H1 (cell line): ENCODE results near the gene F7. TPM values are rescaled to one million over a fixed set of nuclear protein-coding genes. Genes with fewer than 3 reads are reported as not detected.

ENCODE experiments used
- CTCF ChIA-PET: fragments of 300-600 bp; sonication (Branson Sonifier 250); formaldehyde crosslinking; loops from one replicate; lab custom pipeline; 2021; ENCODE audit not compliant: partially characterized antibody; lab: Charles Lee
- POLR2A ChIA-PET: fragments of 300-600 bp; sonication (Branson Sonifier 250); formaldehyde crosslinking; loops from one replicate; lab custom pipeline; 2021; ENCODE audit warnings: inconsistent platforms; ENCODE audit not compliant: partially characterized antibody; lab: Charles Lee
- DNase-seq, 2 experiments: peaks; one replicate each; pipeline versions ENCODE4 v3.0.0 to v3.0.0-alpha.2; 2010 to 2022; ENCODE audit warnings: low spot score in 2 of 2, low read depth in 1 of 2, mixed read lengths in 1 of 2
- FAIRE-seq: peaks from 2 replicates; lab custom pipeline; 2011; peaks lifted over from hg19 to GRCh38; lab: Jason Lieb, UNC
- H2AFZ ChIP-seq: 2 replicates; pipeline ENCODE4 v1.8.1; 2012; ENCODE audit warnings: low read length, inconsistent platforms
- H2AK5ac ChIP-seq: 2 replicates; pipeline ENCODE4 v1.6.1; 2013; ENCODE audit warnings: low read depth, low read length
- H2BK120ac ChIP-seq: replicated peaks from 2 replicates; pipeline ENCODE3; 2013; ENCODE audit warnings: low read depth, low read length, inconsistent platforms
- H2BK12ac ChIP-seq: 2 replicates; pipeline ENCODE4 v1.6.1; 2013; ENCODE audit warnings: low read depth, low read length
- H2BK15ac ChIP-seq: 2 replicates; pipeline ENCODE4 v1.6.1; 2013; ENCODE audit warnings: low read length
- H2BK20ac ChIP-seq: 2 replicates; pipeline ENCODE4 v1.6.1; 2013; ENCODE audit warnings: low read length
- H2BK5ac ChIP-seq: 2 replicates; pipeline ENCODE4 v1.6.1; 2013; ENCODE audit warnings: low read depth, low read length
- H3K14ac ChIP-seq: 2 replicates; pipeline ENCODE4 v1.6.1; 2013; ENCODE audit warnings: inconsistent platforms; ENCODE audit not compliant: insufficient read length
- H3K18ac ChIP-seq: 2 replicates; pipeline ENCODE4 v1.6.1; 2013; ENCODE audit warnings: low read length; ENCODE audit errors: extremely low read depth
- H3K23ac ChIP-seq: 2 replicates; pipeline ENCODE4 v1.6.1; 2013; ENCODE audit warnings: inconsistent platforms; ENCODE audit not compliant: insufficient read length
- H3K23me2 ChIP-seq: 2 replicates; pipeline ENCODE4 v1.6.1; 2013; ENCODE audit warnings: low read depth, low read length
- H3K27ac ChIP-seq: 2 replicates; pipeline ENCODE4 v1.6.1; 2011; ENCODE audit warnings: low read depth, low read length, inconsistent platforms
- H3K27me3 ChIP-seq, 4 experiments: replicated peaks in 1 of 4; 1 replicate in 1 of 4; 2 replicates in 3 of 4; pipeline versions ENCODE4 v1.6.1 to v1.8.1; 2011 to 2013; ENCODE audit warnings: low read length in 3 of 4, mild to moderate bottlenecking in 3 of 4, inconsistent platforms in 2 of 4, mixed read lengths in 2 of 4, moderate library complexity in 1 of 4; ENCODE audit not compliant: control insufficient read depth in 3 of 4, insufficient read depth in 3 of 4; ENCODE audit errors: extremely low read depth in 1 of 4
- H3K36me3 ChIP-seq, 4 experiments: 2 replicates each; pipeline versions ENCODE4 v1.6.1 to v1.8.1; 2011 to 2013; ENCODE audit warnings: mild to moderate bottlenecking in 4 of 4, low read length in 3 of 4, moderate library complexity in 2 of 4, control low read depth in 1 of 4, inconsistent platforms in 1 of 4; ENCODE audit not compliant: insufficient read depth in 4 of 4, control insufficient read depth in 2 of 4
- H3K4ac ChIP-seq: replicated peaks from 2 replicates; pipeline ENCODE3; 2013; ENCODE audit warnings: low read length, low read depth, mixed read lengths, inconsistent platforms; ENCODE audit not compliant: insufficient read length
- H3K4me1 ChIP-seq, 4 experiments: replicated peaks in 1 of 4; 1 replicate in 1 of 4; 2 replicates in 3 of 4; pipeline versions ENCODE4 v1.6.1 to v1.8.1; 2011 to 2013; ENCODE audit warnings: low read length in 3 of 4, inconsistent platforms in 2 of 4, mixed read lengths in 1 of 4; ENCODE audit not compliant: insufficient read depth in 4 of 4, control insufficient read depth in 3 of 4
- H3K4me2 ChIP-seq, 2 experiments: 2 replicates each; pipeline versions ENCODE4 v1.6.1 to v1.8.1; 2011 to 2013; ENCODE audit warnings: low read depth in 2 of 2, low read length in 2 of 2, control low read depth in 1 of 2, inconsistent platforms in 1 of 2, mild to moderate bottlenecking in 1 of 2; ENCODE audit not compliant: insufficient read depth in 1 of 2
- H3K4me3 ChIP-seq, 4 experiments: fragments of 200-600, 300-600 bp in 1 of 4; sonication (generic), shearing (Covaris generic), sonication (Bioruptor Twin) in 1 of 4; 2 replicates each; pipeline versions ENCODE4 v1.5.1 to v1.8.1; 2011 to 2016; ENCODE audit warnings: low read length in 4 of 4, low read depth in 3 of 4, control low read depth in 2 of 4, inconsistent platforms in 2 of 4, mild to moderate bottlenecking in 2 of 4, mixed read lengths in 1 of 4, moderate library complexity in 1 of 4; ENCODE audit not compliant: insufficient read depth in 2 of 4; ENCODE audit errors: extremely low read depth in 1 of 4
- H3K56ac ChIP-seq: replicated peaks from 2 replicates; pipeline ENCODE3; 2013; ENCODE audit warnings: low read depth, mild to moderate bottlenecking, mixed read lengths, low read length, inconsistent platforms; ENCODE audit not compliant: insufficient read length
- H3K79me1 ChIP-seq: 2 replicates; pipeline ENCODE4 v1.6.1; 2013; ENCODE audit warnings: low read depth, low read length, control low read depth
- H3K79me2 ChIP-seq, 2 experiments: 2 replicates each; pipeline versions ENCODE4 v1.6.1 to v1.8.1; 2012 to 2013; ENCODE audit warnings: low read length in 2 of 2, mild to moderate bottlenecking in 2 of 2, inconsistent platforms in 1 of 2; ENCODE audit not compliant: insufficient read depth in 2 of 2, control insufficient read depth in 1 of 2
- H3K9ac ChIP-seq, 4 experiments: replicated peaks in 1 of 4; 1 replicate in 1 of 4; 2 replicates in 3 of 4; pipeline versions ENCODE4 v1.6.1 to v1.8.1; 2011 to 2013; ENCODE audit warnings: low read depth in 3 of 4, low read length in 3 of 4, control low read depth in 2 of 4, mild to moderate bottlenecking in 2 of 4, moderate library complexity in 2 of 4, inconsistent platforms in 1 of 4; ENCODE audit errors: extremely low read depth in 1 of 4
- H3K9me3 ChIP-seq, 2 experiments: 2 replicates each; pipeline versions ENCODE4 v1.6.1 to v1.8.1; 2012 to 2013; ENCODE audit warnings: mild to moderate bottlenecking in 2 of 2, moderate library complexity in 2 of 2, control low read depth in 1 of 2, inconsistent platforms in 1 of 2, low read depth in 1 of 2, low read length in 1 of 2, mixed read lengths in 1 of 2; ENCODE audit not compliant: insufficient read depth in 2 of 2
- H4K20me1 ChIP-seq, 2 experiments: replicated peaks in 1 of 2; 2 replicates each; pipeline versions ENCODE3 to v1.8.1; 2011 to 2013; ENCODE audit warnings: inconsistent platforms in 2 of 2, low read length in 2 of 2, mild to moderate bottlenecking in 1 of 2; ENCODE audit not compliant: insufficient read depth in 2 of 2, control insufficient read depth in 1 of 2
- H4K5ac ChIP-seq: 2 replicates; pipeline ENCODE4 v1.6.1; 2013; ENCODE audit warnings: low read length, low read depth, mixed read lengths, inconsistent platforms; ENCODE audit not compliant: insufficient read length
- H4K8ac ChIP-seq: 2 replicates; pipeline ENCODE4 v1.8.0; 2013; ENCODE audit warnings: mild to moderate bottlenecking, moderate library complexity, low read length, inconsistent platforms; ENCODE audit not compliant: insufficient read depth; ENCODE audit errors: extremely low read depth
- H4K91ac ChIP-seq: replicated peaks from 2 replicates; pipeline ENCODE3; 2013; ENCODE audit warnings: low read length, mixed read lengths, inconsistent platforms; ENCODE audit not compliant: insufficient read length
- BACH1 ChIP-seq: IDR thresholded peaks from 2 replicates; pipeline ENCODE4 v1.6.1; 2012; ENCODE audit warnings: low read length, improper control_type of control experiment
- CTBP2 ChIP-seq: IDR thresholded peaks from 2 replicates; pipeline ENCODE4 v1.7.0; 2011; ENCODE audit warnings: borderline replicate concordance, mild to moderate bottlenecking, moderate library complexity, mixed read lengths, low read length; ENCODE audit not compliant: insufficient read depth, insufficient read length
- NRF1 ChIP-seq: IDR thresholded peaks from 2 replicates; pipeline ENCODE4 v1.6.1; 2011; ENCODE audit warnings: mild to moderate bottlenecking, low read depth, low read length, improper control_type of control experiment
- RNF2 ChIP-seq: fragments of 200-900, 300-1000 bp; sonication (generic); IDR thresholded peaks from 2 replicates; pipeline ENCODE4 v1.7.1; 2016; ENCODE audit warnings: borderline replicate concordance, low read depth, mild to moderate bottlenecking, antibody characterized with exemption, low read length; ENCODE audit not compliant: poor library complexity, severe bottlenecking; ENCODE audit errors: missing control alignments
- SAP30 ChIP-seq: fragments of 300-600 bp; sonication (generic); IDR thresholded peaks from 2 replicates; pipeline ENCODE4 v1.7.1; 2012; ENCODE audit warnings: low read length, moderate library complexity, mild to moderate bottlenecking, inconsistent platforms; ENCODE audit not compliant: insufficient read depth, insufficient replicate concordance
- TAF7 ChIP-seq: optimal IDR thresholded peaks from 2 replicates; pipeline ENCODE3; 2011; ENCODE audit warnings: low read depth, mild to moderate bottlenecking, inconsistent platforms, low read length, moderate library complexity, borderline replicate concordance
- TBP ChIP-seq: IDR thresholded peaks from 2 replicates; pipeline ENCODE4 v1.6.1; 2011; ENCODE audit warnings: low read depth, low read length, improper control_type of control experiment
- YY1 ChIP-seq: IDR thresholded peaks from 2 replicates; pipeline ENCODE4 v1.6.1; 2011; ENCODE audit warnings: low read depth, mild to moderate bottlenecking, low read length
- WGBS, 2 experiments: shearing (Covaris generic) in 1 of 2; methylation state at CpG; one replicate each; pipeline versions ENCODE4 v1.1.6 to v1.1.7; 2013 to 2015; ENCODE audit warnings: low lambda C conversion rate in 2 of 2, mixed read lengths in 2 of 2, inconsistent platforms in 1 of 2, low coverage in 1 of 2, missing lambda C conversion rate in 1 of 2; ENCODE audit not compliant: insufficient replicate concordance in 2 of 2, insufficient coverage in 1 of 2, insufficient read length in 1 of 2; ENCODE audit errors: extremely low coverage in 1 of 2, missing lambda C conversion rate in 1 of 2; 5-methylcytosine and 5-hydroxymethylcytosine counted together
- polyA plus RNA-seq, 7 experiments: library from polyadenylated mRNA; depleted of rRNA in 3 of 7; stranded (reverse) in 5 of 7; unstranded in 2 of 7; fragments of >200 nt in 5 of 7; fragments of 200-250 nt in 2 of 7; gene quantifications; 1 replicate in 5 of 7; 2 replicates in 1 of 7; 4 replicates in 1 of 7; pipeline versions ENCODE4 v1.2.1 to v1.2.3, GENCODE V29; 2011 to 2013; ENCODE audit warnings: missing spikeins in 2 of 7, mixed read lengths in 2 of 7
- total RNA-seq: library from RNA; stranded (reverse); fragmentation: NEBNext Ultra II Directional; extraction: Animal tissue kit (Norgen Biotek cat#: 25700); gene quantifications from 2 replicates; pipeline ENCODE4 v1.2.1, GENCODE V29; 2021
- TF ChIP-seq, protein P1 (sequence below): IDR thresholded peaks from 2 replicates; pipeline ENCODE4 v1.6.1; 2011; ENCODE audit warnings: low read length, improper control_type of control experiment

F7 gene
- total and polyA plus RNA-seq, 2 of the 8 experiments (the other 6 are each of a cell fraction or from before 2014, with no cell fraction given) = 0.43 to 0.98 TPM

DNA sequence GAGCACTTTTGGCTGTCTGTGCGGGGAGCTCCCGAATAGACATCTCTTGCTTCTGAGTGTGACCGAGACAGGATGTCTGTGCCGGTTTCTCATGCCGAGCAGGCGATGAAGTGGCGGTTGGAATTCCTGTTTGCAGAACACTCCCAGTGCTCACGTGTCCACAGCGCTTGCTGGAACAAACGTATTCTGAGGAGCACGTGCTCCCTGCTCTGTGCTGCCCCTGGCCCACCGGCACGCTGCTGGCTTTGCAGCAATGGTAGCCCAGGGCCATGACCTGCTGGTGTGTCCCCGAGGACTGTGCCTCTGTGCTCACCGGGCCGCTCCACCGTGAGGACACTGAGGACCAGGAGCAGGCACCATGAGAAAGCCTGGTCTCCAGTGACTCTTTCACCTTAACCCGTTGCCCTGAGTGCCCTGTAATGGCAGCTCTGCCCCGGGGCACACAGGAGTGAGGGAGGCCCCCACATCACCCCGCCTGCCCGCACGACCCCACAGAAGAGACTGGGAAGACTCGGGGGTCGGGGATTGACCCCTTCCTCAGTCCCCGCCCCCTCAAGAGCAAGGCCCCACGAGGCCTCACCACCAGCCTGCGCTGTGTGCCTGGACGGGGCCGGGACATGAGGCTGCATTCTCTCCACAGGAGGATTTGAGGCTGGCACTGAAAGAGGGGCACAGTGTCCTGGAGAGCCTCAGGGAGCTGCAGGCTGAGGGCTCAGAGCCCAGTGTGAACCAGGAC, 40.0 kb upstream of the F7 start:
- Histone ChIP-seq H4K8ac (no peak overlapping the region), H3K9me3 (no peaks in the 10 kb centered on the region), H2BK5ac (no peak overlapping the region), H3K14ac (no peak overlapping the region), H2BK15ac (no peak overlapping the region), H3K23ac (no peak overlapping the region), H3K4ac (no peak overlapping the region), H3K27ac (no peak overlapping the region), H2BK12ac (no peak overlapping the region), H3K4me1 (peaks cover 0 to 6% (median 0%) of the 10 kb centered on the region in 4 experiments; a peak in 2 of 7 replicates), H3K79me1 (no peaks in the 10 kb centered on the region), H3K4me2 (no peak overlapping the region), H3K27me3 (no peaks in the 10 kb centered on the region), H3K4me3 (no peak overlapping the region), H3K9ac (no peak overlapping the region), H4K91ac (no peak overlapping the region), H3K56ac (no peak overlapping the region), H4K5ac (no peak overlapping the region), H2AFZ (no peak overlapping the region), H2BK20ac (no peak overlapping the region)
- ChIA-PET CTCF (interaction anchor here (0.6 to 2.8 kb wide), 9 partner anchors 18 to 382 kb away, joined by 3 to 19 read pairs (median 4); no protein-coding TSS in a partner anchor), POLR2A (interaction anchor here (0.6 to 0.7 kb wide), 2 partner anchors 42 to 295 kb away, joined by 3 read pairs; no protein-coding TSS in a partner anchor)
- WGBS, 2 experiments = 84% methylated on average over 23 of the region's 29 CpGs; no CpG with 5 or more reads in 1 of the 2 experiments
- no peak for TF ChIP-seq SAP30
- no peak for TF ChIP-seq RNF2
- no peak for TF ChIP-seq TBP
- no peak for TF ChIP-seq TAF7
- no peak for TF ChIP-seq CTBP2
- TF ChIP-seq BACH1 = no peak
- no peak for TF ChIP-seq YY1
- TF ChIP-seq NRF1 = no peak
- TF ChIP-seq, protein P1, sequence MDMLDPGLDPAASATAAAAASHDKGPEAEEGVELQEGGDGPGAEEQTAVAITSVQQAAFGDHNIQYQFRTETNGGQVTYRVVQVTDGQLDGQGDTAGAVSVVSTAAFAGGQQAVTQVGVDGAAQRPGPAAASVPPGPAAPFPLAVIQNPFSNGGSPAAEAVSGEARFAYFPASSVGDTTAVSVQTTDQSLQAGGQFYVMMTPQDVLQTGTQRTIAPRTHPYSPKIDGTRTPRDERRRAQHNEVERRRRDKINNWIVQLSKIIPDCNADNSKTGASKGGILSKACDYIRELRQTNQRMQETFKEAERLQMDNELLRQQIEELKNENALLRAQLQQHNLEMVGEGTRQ = no peak
- TF ChIP-seq, all 59 proteins: peak for 0
- Histone ChIP-seq H2BK120ac (no peak overlapping the region), H3K36me3 (no peaks in the 10 kb centered on the region), H2AK5ac (no peak overlapping the region), H3K18ac (no peak overlapping the region), H3K23me2 (0 out of 2 replicates have a peak, but pooled peaks cover 1% of the 10 kb centered on the region), H4K20me1 (peaks cover 0 to 1% of the 10 kb centered on the region in 2 experiments), H3K79me2 (no peaks in the 10 kb centered on the region)
- DNase-seq = no peak
- no peak for FAIRE-seq
